NCI-H2107 (cell line): ENCODE measurements around the gene RNASE7.

Experiments used
- DNase-seq: peaks from one replicate; lab custom pipeline; 2025; lab: John Stamatoyannopoulos, UW

Gene RNASE7

DNA sequence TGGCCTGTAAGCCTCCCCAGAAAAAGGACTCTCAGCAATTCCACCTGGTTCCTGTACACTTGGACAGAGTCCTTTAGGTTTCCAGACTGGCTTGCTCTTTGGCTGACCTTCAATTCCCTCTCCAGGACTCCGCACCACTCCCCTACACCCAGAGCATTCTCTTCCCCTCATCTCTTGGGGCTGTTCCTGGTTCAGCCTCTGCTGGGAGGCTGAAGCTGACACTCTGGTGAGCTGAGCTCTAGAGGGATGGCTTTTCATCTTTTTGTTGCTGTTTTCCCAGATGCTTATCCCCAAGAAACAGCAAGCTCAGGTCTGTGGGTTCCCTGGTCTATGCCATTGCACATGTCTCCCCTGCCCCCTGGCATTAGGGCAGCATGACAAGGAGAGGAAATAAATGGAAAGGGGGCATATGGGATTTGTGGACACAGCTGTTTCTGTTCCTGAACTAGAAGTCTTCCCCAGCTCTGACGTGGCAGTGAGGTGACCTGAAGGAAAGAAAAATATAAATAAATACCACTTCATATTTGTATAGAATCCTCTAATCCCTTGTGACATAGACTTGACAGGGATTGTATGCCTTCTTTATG lies 1.3 kb downstream of the RNASE7 start:
- no peak for DNase-seq

DNA sequence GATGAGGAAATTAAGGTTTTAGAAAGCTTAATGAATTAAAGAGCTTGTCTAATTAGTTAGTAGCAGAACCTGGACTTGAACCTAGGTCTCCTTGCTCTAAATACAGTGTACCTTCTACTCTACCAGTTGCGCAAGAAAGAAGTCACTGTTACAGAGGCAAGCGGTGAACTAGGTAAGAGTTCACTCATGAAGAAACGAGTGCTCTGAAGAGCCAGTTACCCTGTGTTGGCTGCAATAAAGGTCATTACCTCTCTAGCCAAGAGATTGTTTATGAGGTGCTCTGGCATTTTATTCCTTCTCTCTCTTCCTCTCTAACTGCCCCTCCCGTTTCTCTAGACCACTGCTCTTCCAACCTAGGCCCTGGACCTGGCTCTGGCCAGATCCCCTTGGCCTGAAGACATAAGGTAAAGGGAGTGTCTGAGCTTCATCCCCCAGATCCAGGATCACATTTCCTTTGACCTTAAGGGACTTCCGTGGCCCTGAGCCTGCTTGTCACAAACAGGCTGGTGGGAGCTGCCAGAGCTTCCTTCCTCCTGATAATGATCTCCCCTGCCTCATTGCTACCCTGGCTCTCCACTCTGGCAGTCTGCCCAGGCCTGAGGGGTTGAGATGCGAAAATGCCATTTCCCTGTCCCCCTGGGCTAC lies 1.9 kb downstream of the RNASE7 start:
- no peak for DNase-seq

DNA sequence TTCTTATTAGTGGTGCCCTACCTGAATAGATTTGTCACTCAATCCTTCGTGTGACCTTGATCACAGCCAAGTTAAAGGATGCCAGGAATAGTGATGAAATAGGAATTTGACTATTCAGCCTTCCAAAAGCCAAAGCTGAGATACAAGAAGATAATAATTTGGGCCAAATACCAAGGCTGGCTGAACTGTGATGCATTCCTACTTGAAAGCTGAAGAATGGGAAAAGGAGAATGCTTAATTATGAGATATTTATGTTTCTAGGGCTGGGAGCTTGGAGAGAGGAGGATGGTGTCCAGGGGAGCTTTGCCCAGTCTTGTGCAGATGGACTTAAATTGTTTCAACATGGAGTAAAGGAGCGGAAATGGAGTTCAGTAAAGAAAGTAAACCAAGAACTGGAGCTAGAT lies 5.2 kb downstream of the RNASE7 start:
- DNase-seq = no peak

DNA sequence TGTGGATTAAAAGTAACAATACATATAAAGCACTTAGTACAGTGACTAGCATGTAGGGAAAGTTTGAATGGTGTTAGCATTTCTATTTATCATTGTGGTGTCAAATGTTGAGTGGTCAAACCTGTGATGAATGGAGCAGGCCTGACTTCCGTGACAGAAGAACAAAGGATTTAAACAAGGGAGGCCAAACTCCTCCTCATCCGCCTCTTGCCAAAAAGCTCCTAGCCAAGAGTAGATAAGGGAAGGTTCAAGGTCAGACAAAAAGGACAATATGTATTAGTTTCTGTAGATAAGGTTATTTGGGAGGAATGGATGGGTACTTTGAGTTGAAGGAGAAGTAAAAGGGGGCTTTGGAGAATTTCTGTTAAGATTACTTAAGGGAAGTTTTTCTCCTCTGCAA lies 6.5 kb downstream of the RNASE7 start:
- no peak for DNase-seq

DNA sequence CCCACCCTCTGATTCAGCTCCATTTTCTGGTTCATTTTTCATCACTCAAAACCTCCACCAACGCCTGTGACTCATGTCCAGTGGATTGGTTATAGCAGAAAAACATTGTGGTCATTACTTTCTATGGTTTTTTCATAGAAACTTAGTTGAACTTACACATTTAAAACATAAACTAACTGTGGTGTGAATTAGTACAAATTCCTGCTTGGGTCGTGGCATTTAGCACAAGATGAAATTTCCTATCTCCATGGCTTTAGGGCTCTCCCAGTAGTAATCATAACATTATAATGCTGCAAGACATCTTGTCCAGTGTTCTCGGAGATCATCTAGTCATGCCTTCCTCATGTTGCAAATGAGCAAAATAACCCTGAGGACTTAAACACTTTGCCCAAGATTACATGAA lies 7.1 kb downstream of the RNASE7 start:
- DNase-seq = no peak

DNA sequence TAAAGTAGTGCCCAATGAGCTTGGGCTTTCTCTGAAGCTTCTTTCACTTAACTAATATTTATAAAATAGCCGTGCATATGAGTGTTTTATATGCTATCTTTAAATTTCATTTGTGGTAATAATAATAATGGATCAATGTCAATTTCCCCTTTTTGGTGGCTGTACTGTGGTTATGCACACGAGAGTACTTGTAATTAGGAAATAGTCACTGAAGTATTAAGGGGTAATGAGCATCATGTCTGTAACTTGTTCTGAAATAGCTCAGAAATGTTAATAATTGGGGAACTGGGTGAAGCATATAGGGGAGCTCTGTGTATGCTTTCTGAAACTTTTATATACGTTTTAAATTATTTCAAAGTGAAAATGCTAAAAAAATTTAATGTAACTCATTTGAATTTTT lies 8.4 kb downstream of the RNASE7 start:
- DNase-seq = no peak

DNA sequence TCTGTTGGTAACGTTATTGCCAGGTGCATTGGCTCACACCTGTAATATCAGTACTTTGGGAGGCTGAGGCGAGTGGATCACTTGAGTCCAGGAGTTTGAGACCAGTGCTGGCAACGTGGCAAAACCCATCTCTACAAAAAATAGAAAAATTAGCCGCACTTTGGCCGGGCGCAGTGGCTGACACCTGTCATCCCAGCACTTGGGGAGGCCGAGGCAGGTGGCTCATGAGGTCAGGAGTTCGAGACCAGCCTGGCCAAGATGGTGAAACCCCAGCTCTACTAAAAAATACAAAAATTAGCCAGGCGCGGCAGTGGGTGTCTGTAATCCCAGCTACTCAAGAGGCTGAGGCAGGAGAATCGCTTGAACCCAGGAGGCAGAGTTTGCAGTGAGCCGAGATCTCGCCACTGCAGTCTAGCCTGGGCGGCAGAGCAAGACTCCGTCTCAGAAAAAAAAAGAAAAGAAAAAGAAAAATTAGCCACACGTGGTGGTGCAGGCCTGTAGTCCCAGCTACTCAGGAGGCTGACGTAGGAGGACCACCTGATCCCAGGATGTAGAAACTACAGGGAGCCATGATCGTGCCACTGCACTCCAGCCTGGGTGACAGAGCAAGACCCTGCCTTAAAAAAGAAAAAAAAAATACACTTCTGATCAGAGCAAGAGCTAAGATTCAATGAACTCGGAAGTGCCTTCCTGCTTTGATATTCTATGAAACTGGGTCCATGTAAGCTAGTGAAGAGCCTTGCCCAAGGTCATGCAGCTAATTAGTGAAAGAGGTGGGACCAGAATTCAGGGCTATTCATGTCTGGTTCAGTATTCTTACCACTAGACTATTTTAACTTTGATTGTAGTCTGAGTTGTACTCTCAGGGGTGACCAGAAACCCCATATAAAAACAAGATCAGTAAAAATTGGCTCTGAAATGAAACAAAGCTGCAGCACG lies 11.3 kb downstream of the RNASE7 start:
- DNase-seq = no peak

DNA sequence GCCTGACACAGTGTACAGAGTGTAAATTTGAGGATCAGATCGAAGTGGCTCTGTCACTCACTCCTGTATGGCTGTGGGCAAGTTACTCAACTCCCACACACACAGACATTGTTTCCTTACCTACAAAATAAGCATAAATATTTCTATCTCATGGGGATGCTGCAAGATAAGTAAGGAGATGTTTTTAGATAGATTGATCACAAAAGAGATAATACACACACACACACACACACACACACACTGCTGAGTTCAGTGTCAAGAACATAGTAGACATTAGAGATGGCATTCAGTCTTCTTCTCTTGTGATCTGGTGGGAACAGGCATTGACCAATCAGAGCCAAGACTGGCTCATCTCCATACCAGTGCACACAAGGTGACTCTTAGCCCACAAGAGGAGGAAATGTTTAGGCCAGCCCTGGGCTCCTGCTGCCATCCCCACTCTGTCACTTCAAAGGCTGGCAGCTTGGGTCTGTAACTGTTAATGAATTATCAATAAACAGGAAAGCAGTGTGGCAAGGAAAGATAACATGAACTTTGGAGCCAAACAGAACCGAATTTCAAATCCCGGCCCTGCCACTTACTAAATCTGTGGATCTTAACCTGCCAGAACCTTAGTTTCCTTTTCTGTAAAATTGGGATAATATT lies 12.1 kb downstream of the RNASE7 start:
- DNase-seq = no peak

DNA sequence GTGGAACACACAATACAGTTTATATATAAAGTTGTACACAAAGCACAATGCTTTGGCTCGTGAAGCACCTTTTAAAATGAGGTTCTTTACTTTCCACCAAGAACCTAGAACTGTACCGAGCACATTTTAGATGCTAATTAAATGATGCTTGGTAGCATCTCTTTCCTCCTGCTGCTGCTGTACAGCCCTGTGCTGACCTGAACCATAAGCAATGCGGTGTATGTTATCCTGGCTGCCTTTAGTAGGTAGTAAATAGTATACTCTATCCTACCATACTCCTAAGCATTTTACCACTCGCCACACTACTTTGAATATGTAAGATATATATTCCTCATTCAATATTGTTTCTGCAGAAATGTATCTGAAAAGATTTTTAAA lies 12.6 kb downstream of the RNASE7 start:
- DNase-seq = no peak

DNA sequence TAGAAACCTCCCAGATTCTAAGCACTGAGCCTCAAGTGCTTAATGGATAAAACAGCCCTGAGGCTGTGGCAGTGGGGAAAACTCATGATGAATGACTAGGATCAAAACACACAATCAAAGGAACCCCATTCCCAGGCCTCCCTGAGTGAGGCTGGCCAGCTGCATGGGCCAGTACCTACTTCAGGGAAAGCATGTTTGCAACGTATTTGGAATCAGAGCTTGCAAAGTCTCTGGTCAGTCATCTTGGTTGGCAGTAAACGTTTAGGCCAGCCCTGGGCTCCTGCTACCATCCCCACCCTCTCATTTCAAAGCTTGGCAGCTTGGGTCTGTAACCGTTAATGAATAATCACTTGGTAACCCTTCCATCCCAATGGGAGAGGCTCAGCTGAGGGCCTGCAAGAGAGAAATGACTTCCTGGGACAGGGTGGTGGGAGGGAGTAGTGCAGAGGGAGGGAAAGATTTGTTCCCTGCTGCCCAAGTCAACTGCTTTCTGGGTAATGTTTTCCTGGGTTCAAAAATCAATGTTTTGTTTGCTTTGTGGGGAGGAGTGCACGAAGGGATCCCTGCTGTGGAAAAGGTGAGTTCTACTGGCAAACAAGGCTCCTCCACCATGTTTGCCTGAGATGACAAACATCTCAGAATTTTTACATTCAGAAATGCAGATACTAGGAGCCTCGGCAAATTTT lies 13.4 kb downstream of the RNASE7 start:
- no peak for DNase-seq

DNA sequence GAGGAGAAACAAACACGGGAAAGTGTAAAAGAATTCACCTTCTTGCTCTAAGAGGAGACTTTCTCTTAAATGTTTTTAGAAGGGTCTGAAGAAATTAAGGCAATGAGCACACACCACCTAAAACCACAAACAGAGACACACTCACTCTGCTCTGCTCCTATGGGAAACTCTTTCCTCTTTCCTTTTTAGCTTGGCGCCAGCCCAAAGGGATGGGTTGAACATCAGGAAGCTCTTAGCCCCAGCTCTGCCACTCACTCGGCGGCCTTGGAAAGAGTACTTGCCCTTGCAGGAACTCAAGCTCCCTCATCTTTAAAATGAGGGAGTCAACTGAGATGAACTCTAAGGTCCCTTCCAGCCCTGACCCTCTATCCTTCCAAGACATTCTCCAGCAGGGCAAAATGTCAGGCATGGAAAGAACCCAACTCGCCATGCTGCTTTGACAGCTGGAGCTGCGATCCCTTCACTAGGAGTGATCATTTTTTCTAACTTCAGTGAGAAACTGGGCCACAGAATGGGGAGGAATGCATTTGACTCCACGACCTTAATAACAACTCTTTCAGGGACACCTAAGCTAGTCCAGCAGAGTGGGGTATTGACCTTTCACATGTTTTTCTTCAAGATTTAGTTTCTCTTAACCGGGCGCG lies 14.5 kb downstream of the RNASE7 start:
- DNase-seq = no peak

DNA sequence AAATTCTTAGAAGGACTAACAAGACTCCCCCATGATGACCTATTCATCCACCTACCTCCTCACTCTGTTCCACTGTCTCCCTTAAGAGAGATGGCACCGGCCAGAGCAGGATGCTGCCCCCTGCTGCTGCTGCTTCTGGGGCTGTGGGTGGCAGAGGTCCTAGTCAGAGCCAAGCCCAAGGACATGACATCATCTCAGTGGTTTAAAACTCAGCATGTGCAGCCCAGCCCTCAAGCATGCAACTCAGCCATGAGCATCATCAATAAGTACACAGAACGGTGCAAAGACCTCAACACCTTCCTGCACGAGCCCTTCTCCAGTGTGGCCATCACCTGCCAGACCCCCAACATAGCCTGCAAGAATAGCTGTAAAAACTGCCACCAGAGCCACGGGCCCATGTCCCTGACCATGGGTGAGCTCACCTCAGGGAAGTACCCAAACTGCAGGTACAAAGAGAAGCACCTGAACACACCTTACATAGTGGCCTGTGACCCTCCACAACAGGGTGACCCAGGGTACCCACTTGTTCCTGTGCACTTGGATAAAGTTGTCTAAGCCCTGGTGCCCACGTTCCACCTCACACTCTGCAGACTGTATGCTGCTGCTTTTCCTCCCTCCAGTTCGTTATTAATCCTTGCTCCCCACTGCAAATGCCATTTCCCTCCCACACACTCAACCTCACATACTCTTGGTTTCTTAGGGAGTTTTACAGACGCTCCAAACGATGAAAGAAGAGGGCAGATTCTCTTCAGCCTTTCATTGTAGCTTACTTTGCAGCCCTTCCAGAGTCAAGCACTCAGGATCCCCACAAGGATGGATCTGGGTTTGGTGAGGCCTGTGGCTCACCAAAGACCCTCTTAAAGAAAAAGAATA lies 15.9 kb downstream of the RNASE7 start, which contains the start of gene RNASE8:
Gene RNASE8 (plus strand): TSS at position 20 of the 873 bp plus-strand sequence. CDS start 71 bp downstream, at position 91.
- DNase-seq = no peak

DNA sequence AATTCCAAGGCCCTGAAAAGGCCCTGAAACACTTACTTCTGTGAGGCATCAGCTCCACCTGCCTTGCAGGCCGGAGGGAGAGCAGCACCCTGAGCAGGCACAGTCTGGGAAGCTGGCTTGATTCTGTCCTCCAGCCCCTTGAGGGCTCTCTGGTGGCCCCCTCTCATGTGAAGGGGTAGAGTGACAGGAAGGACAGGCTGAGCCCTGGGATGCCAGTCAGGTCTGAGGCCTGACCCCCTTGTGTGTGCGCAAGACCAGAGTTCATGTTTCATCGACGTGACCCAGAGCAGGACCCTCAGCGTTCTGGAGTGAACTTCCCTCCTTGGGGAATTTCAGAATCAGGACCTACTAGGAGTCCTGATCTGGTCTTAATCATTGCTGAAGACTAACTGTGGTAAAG lies 16.7 kb downstream of the RNASE7 start:
- no peak for DNase-seq

DNA sequence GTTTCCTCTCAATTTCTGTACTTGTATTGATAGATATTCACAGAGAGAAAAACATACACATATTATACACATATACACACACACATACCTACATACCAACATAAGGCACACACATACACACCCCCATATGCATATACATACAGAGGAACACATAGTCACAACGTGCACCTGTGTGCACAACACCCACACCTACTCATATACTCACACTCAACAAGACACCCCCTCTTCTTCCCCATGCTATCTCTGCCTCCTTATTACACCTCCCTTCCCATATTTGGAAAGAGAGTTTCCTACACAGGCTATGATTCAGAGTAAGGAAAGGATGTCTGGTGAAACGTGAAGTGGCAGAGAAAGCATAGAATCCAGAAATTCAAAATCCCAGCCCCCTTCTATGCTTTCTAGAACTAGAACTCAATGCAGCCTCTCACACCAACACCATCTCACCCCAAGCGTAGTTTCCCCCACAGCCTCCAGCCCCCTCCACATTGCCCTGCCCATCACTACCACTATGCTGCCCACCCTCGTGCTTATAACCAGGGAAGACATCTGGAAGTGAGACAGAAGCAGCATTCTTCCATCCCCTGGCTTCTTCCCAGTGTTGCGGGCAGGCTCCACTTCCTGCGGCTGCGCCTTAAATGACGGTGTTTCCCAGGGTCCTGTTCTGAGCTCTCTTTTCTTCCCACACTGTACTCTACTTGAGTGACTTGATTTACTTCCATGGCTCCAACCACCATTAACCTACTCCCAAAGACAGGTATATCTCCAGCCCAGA lies 17.9 kb downstream of the RNASE7 start:
- no peak for DNase-seq

DNA sequence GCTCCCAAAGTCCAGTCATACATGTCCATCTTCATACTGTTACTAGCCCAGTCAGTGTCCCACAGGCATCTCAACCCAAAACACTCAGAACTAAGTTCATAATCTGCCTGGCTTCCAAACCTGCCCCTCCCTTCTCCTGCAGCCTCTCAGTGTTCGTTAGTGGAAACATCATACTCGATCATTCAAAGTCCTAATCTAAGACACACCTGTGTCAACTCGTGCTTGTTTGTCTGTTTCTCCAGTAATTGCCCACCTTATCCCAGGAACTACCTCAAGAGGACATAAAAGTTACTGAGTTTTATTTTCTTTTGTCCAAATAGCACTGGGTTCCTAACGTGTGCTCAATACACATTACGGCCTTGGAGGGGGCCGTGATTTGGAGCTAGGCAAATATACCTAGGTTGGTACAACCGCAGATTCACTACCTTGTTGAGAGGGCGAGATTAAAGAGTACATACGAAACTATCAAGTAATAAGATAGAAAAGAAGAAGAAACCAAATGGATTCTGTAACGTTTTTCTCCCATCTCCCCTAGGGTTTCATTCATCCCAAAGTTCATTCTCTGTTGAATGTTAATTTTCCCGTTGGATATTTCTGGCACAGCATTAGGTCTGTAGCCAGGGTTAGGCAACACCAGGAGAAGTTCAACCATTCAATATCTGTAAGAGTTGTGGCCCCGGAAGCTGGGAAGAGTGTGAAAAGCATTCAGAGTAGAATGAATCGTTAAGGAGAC lies 18.6 kb downstream of the RNASE7 start:
- DNase-seq = no peak

DNA sequence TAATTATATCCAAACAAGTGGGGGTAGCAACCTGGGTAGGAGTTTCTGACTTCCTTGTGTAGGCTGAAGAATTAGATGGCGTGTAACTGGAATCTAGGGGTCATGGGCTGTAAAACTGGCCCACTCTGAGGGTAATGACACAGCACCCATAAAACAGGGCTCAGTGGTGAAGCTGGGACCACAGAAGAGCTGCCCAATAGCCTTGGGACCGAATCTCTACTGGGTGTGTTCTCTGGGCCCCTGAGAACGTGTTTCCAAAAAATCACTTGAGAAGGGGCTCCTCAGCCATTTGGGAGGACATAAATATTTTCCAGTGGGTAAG lies 19.1 kb downstream of the RNASE7 start:
- DNase-seq = no peak

DNA sequence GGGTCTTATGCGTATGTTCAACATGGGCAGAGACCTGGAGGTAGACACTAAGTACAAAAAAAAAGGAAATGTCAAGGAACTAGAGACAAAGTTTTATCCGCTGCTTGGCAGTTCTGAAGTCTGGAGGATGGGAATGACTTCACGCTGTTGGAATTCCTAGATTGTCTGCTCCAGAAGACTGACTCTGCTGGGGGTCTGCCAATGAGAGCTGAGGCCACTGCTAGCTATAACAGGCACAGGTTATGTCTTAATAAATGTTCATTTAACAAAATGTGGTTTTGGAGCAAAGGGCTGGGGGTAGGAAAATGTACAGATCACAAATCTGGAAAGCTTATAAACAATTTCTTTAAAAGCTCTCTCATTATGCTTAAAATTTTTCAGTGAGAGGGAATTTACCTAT lies 21.3 kb downstream of the RNASE7 start:
- DNase-seq = no peak

DNA sequence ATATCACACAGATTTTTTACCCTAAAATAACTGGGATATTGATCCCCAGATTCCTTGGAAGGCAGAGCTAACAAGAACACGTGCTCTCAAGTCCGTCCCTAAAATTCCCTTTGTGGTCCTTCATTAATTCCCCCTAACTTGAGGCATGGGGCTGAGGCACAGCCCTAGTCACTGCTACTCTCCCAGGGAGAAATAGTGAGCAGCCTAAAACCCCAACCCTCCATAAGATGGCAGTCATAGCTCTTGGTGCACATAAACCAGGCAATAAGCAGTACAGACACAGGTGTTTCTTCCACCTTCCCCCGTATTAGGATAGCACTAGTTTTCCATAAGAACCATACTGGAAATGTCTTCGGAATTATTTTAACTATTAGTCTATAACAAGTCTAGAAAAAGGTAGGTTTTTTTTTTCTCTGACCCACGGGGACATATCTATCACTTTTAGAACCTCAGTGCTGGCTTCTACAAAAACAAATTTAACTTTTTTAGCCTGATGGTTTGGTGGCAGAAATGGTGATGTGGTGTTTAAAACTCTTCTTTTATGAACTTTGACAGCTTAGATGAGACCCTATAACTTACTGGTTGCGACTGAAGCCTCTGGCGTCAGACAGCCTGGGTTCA lies 24.8 kb downstream of the RNASE7 start:
- DNase-seq = peak; percentile 52
